ENCODE results near the gene SRD5A1. TPM values are rescaled to one million over a fixed set of nuclear protein-coding genes. Genes with fewer than 3 reads are reported as not detected.

The SRD5A1 gene
- total RNA-seq, 1 experiment from 2014 or later: 24.7 TPM

DNA sequence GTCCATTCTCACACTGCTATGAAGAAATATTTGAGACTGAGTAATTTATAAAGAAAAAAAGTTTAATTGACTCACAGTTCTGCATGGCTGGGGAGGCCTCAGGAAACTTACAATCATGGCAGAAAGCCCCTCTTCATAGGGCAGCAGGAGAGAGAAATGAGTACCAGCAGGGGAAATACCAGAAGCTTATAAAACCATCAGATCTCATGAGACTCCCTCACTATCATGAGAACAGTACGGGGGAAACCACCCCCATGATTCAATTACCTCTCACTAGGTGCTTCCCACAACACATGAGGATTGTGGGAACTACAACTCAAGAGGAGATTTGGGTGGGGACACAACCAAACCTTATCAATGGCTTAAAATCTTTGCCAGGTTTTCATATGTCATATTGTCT, 59.7 kb downstream of the SRD5A1 start:
- Histone ChIP-seq H3K9me3 (ENCODE audit: control insufficient read depth in 1 of 2, insufficient read depth in 1 of 2, low read depth in 1 of 2, low read length in 2 of 2) (no peaks in the 10 kb centered on the region), H3K9ac (ENCODE audit: low read length) (no peak overlapping the region), H3K36me3 (ENCODE audit: control insufficient read depth in 1 of 2, insufficient read depth in 2 of 2, low read length in 2 of 2) (no peaks in the 10 kb centered on the region), H3K9me2 (ENCODE audit: insufficient read depth) (no peaks in the 10 kb centered on the region), H4K20me1 (ENCODE audit: insufficient read depth) (no peaks in the 10 kb centered on the region), H2AFZ (ENCODE audit: low read depth, low read length, poor library complexity, severe bottlenecking) (no peak overlapping the region), H3K4me3 (replicated peaks in 1 of 2; ENCODE audit: low read depth in 1 of 2, low read length in 2 of 2) (no peak overlapping the region), H3K27ac (ENCODE audit: low read depth, low read length) (no peak overlapping the region), H3K4me2 (ENCODE audit: low read length) (no peak overlapping the region), H3K79me2 (ENCODE audit: insufficient read depth, low read length) (no peaks in the 10 kb centered on the region), H3K27me3 (ENCODE audit: insufficient read depth, low read length) (no peaks in the 10 kb centered on the region), H3K4me1 (ENCODE audit: control insufficient read depth in 1 of 2, insufficient read depth in 2 of 2, low read length in 2 of 2) (peaks cover 0 to 4% of the 10 kb centered on the region in 2 experiments; a peak in 1 of 4 replicates)
- DNase-seq (ENCODE audit: low read depth, low spot score) (no peak), ATAC-seq (no peak)
- ChIA-PET POLR2A (no interaction called here), CTCF (no interaction called here), RAD21 (ENCODE audit: low non-redundant PET in 1 of 2, low total read pairs in 2 of 2, uncharacterized antibody in 2 of 2, unreplicated experiment in 2 of 2) (no interaction called here)
- no TSS peak for BruUV-seq (replicated peaks)
- intact Hi-C loops (cut with micrococcal nuclease): no loop called here
- TF ChIP-seq RAD21 (IDR thresholded peaks at IDR 0.05; ENCODE audit: low read depth) (no peak), SRF (IDR thresholded peaks at IDR 0.05; ENCODE audit: low read depth) (no peak), CBX3 (IDR thresholded peaks at IDR 0.05; ENCODE audit: low read depth) (no peak), JUND (IDR thresholded peaks at IDR 0.05) (no peak), EZH2phosphoT487 (IDR thresholded peaks at IDR 0.05; ENCODE audit: borderline replicate concordance) (no peak), POLR2A (IDR thresholded peaks at IDR 0.05; ENCODE audit: borderline replicate concordance, extremely low read depth, insufficient read depth, insufficient read length) (no peak)
- TF ChIP-seq, protein P1, sequence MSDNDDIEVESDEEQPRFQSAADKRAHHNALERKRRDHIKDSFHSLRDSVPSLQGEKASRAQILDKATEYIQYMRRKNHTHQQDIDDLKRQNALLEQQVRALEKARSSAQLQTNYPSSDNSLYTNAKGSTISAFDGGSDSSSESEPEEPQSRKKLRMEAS (IDR thresholded peaks at IDR 0.05): no peak
- TF ChIP-seq, protein P2, sequence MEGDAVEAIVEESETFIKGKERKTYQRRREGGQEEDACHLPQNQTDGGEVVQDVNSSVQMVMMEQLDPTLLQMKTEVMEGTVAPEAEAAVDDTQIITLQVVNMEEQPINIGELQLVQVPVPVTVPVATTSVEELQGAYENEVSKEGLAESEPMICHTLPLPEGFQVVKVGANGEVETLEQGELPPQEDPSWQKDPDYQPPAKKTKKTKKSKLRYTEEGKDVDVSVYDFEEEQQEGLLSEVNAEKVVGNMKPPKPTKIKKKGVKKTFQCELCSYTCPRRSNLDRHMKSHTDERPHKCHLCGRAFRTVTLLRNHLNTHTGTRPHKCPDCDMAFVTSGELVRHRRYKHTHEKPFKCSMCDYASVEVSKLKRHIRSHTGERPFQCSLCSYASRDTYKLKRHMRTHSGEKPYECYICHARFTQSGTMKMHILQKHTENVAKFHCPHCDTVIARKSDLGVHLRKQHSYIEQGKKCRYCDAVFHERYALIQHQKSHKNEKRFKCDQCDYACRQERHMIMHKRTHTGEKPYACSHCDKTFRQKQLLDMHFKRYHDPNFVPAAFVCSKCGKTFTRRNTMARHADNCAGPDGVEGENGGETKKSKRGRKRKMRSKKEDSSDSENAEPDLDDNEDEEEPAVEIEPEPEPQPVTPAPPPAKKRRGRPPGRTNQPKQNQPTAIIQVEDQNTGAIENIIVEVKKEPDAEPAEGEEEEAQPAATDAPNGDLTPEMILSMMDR (IDR thresholded peaks at IDR 0.05 in 2 of 3, conservative IDR thresholded peaks at IDR 0.05 in 1 of 3; ENCODE audit: borderline replicate concordance in 1 of 3, insufficient read depth in 1 of 3, low read depth in 2 of 3, low read length in 2 of 3): no peak
- TF ChIP-seq, protein P3, sequence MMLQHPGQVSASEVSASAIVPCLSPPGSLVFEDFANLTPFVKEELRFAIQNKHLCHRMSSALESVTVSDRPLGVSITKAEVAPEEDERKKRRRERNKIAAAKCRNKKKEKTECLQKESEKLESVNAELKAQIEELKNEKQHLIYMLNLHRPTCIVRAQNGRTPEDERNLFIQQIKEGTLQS (IDR thresholded peaks at IDR 0.05): no peak

DNA sequence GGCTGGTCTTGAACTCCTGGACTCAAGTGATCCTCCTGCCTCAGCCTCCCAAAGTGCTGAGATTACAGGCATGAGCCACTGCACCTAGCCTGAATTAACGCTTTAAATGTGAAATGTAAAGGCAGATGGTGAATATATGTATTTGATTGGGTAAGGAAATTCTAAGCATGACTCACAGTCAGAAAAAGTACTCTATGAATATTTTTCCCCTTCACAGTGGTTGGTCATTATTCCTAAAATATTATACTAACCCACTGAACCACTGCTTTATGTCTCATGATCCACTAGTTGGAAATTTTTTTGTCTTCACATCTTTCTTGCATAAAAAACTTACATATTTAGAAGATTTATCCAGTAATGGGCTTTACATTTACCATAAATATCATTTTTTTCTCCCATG, 65.5 kb downstream of the SRD5A1 start:
- POLR2A ChIA-PET: no interaction called here
- H3K27ac ChIP-seq (ENCODE audit: low read depth, low read length): no peak overlapping the region
- no peaks in the 10 kb centered on the region for H3K9me3 ChIP-seq (ENCODE audit: control insufficient read depth in 1 of 2, insufficient read depth in 1 of 2, low read depth in 1 of 2, low read length in 2 of 2)
- ATAC-seq (no peak), DNase-seq (ENCODE audit: low read depth, low spot score) (no peak)
- H3K4me3 ChIP-seq (replicated peaks in 1 of 2; ENCODE audit: low read depth in 1 of 2, low read length in 2 of 2): no peak overlapping the region
- intact Hi-C loops (cut with micrococcal nuclease): no loop called here
- H2AFZ ChIP-seq (ENCODE audit: low read depth, low read length, poor library complexity, severe bottlenecking): no peak overlapping the region
- CTCF ChIA-PET: no interaction called here
- no TSS peak for BruUV-seq (replicated peaks)
- no peaks in the 10 kb centered on the region for H3K36me3 ChIP-seq (ENCODE audit: control insufficient read depth in 1 of 2, insufficient read depth in 2 of 2, low read length in 2 of 2)
- no peak overlapping the region for H3K9ac ChIP-seq (ENCODE audit: low read length)
- H3K27me3 ChIP-seq (ENCODE audit: insufficient read depth, low read length): no peaks in the 10 kb centered on the region
- H3K79me2 ChIP-seq (ENCODE audit: insufficient read depth, low read length): no peaks in the 10 kb centered on the region
- H3K4me2 ChIP-seq (ENCODE audit: low read length): no peak overlapping the region
- RAD21 ChIA-PET (ENCODE audit: low non-redundant PET in 1 of 2, low total read pairs in 2 of 2, uncharacterized antibody in 2 of 2, unreplicated experiment in 2 of 2): no interaction called here
- no peaks in the 10 kb centered on the region for H4K20me1 ChIP-seq (ENCODE audit: insufficient read depth)
- peaks cover under 1 to 3% of the 10 kb centered on the region in 2 experiments; a peak in 2 of 4 replicates for H3K4me1 ChIP-seq (ENCODE audit: control insufficient read depth in 1 of 2, insufficient read depth in 2 of 2, low read length in 2 of 2)
- H3K9me2 ChIP-seq (ENCODE audit: insufficient read depth): no peaks in the 10 kb centered on the region
- TF ChIP-seq FOSL1 (IDR thresholded peaks at IDR 0.05; ENCODE audit: low read depth) (no peak), EZH2 (IDR thresholded peaks at IDR 0.05) (no peak), ZFX (IDR thresholded peaks at IDR 0.05) (no peak), JUND (IDR thresholded peaks at IDR 0.05) (no peak), SIN3A (IDR thresholded peaks at IDR 0.05; ENCODE audit: low read depth) (no peak), ZNF274 (IDR thresholded peaks at IDR 0.05; ENCODE audit: low read depth, low read length) (no peak), YY1 (IDR thresholded peaks at IDR 0.05; ENCODE audit: extremely low read depth, insufficient replicate concordance, low read depth, low read length) (no peak), SRF (IDR thresholded peaks at IDR 0.05; ENCODE audit: low read depth) (no peak), TCF7L2 (IDR thresholded peaks at IDR 0.05; ENCODE audit: borderline replicate concordance, extremely low read depth, insufficient read depth, insufficient read length) (no peak), CBX3 (IDR thresholded peaks at IDR 0.05; ENCODE audit: low read depth) (no peak), POLR2A (IDR thresholded peaks at IDR 0.05; ENCODE audit: borderline replicate concordance, extremely low read depth, insufficient read depth, insufficient read length) (no peak), RAD21 (IDR thresholded peaks at IDR 0.05; ENCODE audit: low read depth) (no peak)
- TF ChIP-seq, protein P1 (IDR thresholded peaks at IDR 0.05): no peak
- TF ChIP-seq, protein P4, sequence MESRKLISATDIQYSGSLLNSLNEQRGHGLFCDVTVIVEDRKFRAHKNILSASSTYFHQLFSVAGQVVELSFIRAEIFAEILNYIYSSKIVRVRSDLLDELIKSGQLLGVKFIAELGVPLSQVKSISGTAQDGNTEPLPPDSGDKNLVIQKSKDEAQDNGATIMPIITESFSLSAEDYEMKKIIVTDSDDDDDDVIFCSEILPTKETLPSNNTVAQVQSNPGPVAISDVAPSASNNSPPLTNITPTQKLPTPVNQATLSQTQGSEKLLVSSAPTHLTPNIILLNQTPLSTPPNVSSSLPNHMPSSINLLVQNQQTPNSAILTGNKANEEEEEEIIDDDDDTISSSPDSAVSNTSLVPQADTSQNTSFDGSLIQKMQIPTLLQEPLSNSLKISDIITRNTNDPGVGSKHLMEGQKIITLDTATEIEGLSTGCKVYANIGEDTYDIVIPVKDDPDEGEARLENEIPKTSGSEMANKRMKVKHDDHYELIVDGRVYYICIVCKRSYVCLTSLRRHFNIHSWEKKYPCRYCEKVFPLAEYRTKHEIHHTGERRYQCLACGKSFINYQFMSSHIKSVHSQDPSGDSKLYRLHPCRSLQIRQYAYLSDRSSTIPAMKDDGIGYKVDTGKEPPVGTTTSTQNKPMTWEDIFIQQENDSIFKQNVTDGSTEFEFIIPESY (IDR thresholded peaks at IDR 0.05; ENCODE audit: extremely low read depth, insufficient replicate concordance, low read length): no peak

Measured in HCT116 (cell line).